Keratinocyte (primary cell): Measurements from ENCODE around the gene CASP9.
"Not testable (repeated sequence)": the region's sequence is repeated elsewhere in the genome, so short reads cannot be mapped to it uniquely, and the experiment has no call there.

Source experiments
- EZH2 ChIP-seq: IDR thresholded peaks from one replicate; pipeline ENCODE4 v1.6.1; 2012; ENCODE audit warnings: inconsistent platforms, mild to moderate bottlenecking, low read length, moderate library complexity
- TF ChIP-seq, protein P1 (sequence below), 3 experiments: IDR thresholded peaks in 1 of 3; conservative IDR thresholded peaks in 1 of 3; optimal IDR thresholded peaks in 1 of 3; 2 replicates in 2 of 3; 3 replicates in 1 of 3; pipeline versions ENCODE3 to v1.5.1; 2011; ENCODE audit warnings: low read length in 3 of 3, mild to moderate bottlenecking in 3 of 3, moderate library complexity in 2 of 3, control low read depth in 1 of 3, inconsistent platforms in 1 of 3; ENCODE audit not compliant: insufficient read depth in 2 of 3; ENCODE audit errors: extremely low read depth in 1 of 3

DNA sequence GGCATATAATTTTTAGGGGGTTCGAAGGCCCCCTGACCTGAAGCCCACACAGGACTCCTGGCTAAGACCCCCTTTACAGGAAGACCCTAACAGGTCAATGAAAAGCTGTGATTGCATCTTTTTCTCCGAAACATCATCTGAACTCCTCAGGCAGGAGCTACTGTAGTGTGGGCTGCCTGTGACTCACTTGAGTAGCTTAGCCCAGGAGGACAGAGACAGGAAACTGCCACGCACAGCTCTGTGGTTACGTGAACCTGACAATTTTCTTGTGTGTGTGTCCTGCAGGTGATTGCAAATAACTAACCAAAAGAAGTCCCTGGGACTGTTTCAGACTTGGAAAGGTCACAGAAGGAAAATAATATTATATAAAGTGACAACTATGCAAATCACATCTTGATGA, 33.0 kb downstream of the CASP9 start:
- TF ChIP-seq, protein P1, sequence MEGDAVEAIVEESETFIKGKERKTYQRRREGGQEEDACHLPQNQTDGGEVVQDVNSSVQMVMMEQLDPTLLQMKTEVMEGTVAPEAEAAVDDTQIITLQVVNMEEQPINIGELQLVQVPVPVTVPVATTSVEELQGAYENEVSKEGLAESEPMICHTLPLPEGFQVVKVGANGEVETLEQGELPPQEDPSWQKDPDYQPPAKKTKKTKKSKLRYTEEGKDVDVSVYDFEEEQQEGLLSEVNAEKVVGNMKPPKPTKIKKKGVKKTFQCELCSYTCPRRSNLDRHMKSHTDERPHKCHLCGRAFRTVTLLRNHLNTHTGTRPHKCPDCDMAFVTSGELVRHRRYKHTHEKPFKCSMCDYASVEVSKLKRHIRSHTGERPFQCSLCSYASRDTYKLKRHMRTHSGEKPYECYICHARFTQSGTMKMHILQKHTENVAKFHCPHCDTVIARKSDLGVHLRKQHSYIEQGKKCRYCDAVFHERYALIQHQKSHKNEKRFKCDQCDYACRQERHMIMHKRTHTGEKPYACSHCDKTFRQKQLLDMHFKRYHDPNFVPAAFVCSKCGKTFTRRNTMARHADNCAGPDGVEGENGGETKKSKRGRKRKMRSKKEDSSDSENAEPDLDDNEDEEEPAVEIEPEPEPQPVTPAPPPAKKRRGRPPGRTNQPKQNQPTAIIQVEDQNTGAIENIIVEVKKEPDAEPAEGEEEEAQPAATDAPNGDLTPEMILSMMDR (optimal IDR thresholded peaks at IDR 0.05 in 1 of 3, IDR thresholded peaks at IDR 0.05 in 1 of 3, conservative IDR thresholded peaks at IDR 0.05 in 1 of 3; ENCODE audit: extremely low read depth in 1 of 3, insufficient read depth in 2 of 3, low read length in 3 of 3): not testable (repeated sequence)
- not testable (repeated sequence) for TF ChIP-seq EZH2
